WERI-Rb-1 (cell line): Measurements from ENCODE around the gene CCDC68.
"Not testable (repeated sequence)": the region's sequence is repeated elsewhere in the genome, so short reads cannot be mapped to it uniquely, and the experiment has no call there.

Experiments used
- DNase-seq: peaks from one replicate; pipeline ENCODE4 v3.0.0-alpha.2; 2020
- H3K27ac ChIP-seq: fragments of 250-450 bp; sonication (Bioruptor Pico); 2 replicates; pipeline ENCODE4 v1.5.1; 2020; ENCODE audit warnings: mild to moderate bottlenecking, moderate library complexity
- H3K27me3 ChIP-seq: fragments of 250-450 bp; sonication (Bioruptor Pico); 2 replicates; pipeline ENCODE4 v1.5.1; 2021; ENCODE audit warnings: mild to moderate bottlenecking, low read depth, moderate library complexity; ENCODE audit not compliant: insufficient read depth, severe bottlenecking
- H3K36me3 ChIP-seq: fragments of 250-450 bp; sonication (Bioruptor Pico); 2 replicates; pipeline ENCODE4 v1.5.1; 2020; ENCODE audit warnings: mild to moderate bottlenecking, moderate library complexity
- H3K4me3 ChIP-seq: 2 replicates; pipeline ENCODE4 v1.5.1; 2011; ENCODE audit warnings: low read depth, mild to moderate bottlenecking, control low read depth, low read length
- H3K9me3 ChIP-seq: fragments of 250-450 bp; sonication (Bioruptor Pico); 2 replicates; pipeline ENCODE4 v1.5.1; 2021; ENCODE audit warnings: mild to moderate bottlenecking, moderate library complexity; ENCODE audit not compliant: severe bottlenecking
- CTCF ChIP-seq: IDR thresholded peaks from 2 replicates; pipeline ENCODE4 v1.5.1; 2011; ENCODE audit warnings: low read depth, mild to moderate bottlenecking, control low read depth, inconsistent platforms, low read length

CCDC68 gene

GRCh38 chr18:54983041-54983686, 23.9 kb upstream of the CCDC68 start:
- no peaks in the 10 kb centered on the region for H3K36me3 ChIP-seq
- peaks cover 83% of the 10 kb centered on the region for H3K27me3 ChIP-seq
- peak; percentile 59 for TF ChIP-seq CTCF
- no peak overlapping the region for H3K4me3 ChIP-seq
- no peaks in the 10 kb centered on the region for H3K9me3 ChIP-seq
- DNase-seq = no peak
- no peak overlapping the region for H3K27ac ChIP-seq

- no peaks in the 10 kb centered on the region for H3K36me3 ChIP-seq
- no peak for DNase-seq
- no peak overlapping the region for H3K27ac ChIP-seq
- H3K27me3 ChIP-seq = peaks cover 85% of the 10 kb centered on the region
- H3K9me3 ChIP-seq = no peaks in the 10 kb centered on the region
- H3K4me3 ChIP-seq = no peak overlapping the region
- TF ChIP-seq CTCF = no peak
These were observed 21.8 kb upstream of the CCDC68 start for GRCh38 chr18:54981076-54981475.

GRCh38 chr18:54975598-54975997, 16.3 kb upstream of the CCDC68 start:
- Histone ChIP-seq H3K4me3 (no peak overlapping the region), H3K27ac (no peak overlapping the region), H3K36me3 (no peaks in the 10 kb centered on the region), H3K27me3 (peaks cover 85% of the 10 kb centered on the region), H3K9me3 (no peaks in the 10 kb centered on the region)
- no peak for DNase-seq
- no peak for TF ChIP-seq CTCF

GRCh38 chr18:54973046-54973445, 13.8 kb upstream of the CCDC68 start:
- H3K27me3 ChIP-seq = peaks cover 88% of the 10 kb centered on the region
- no peak for TF ChIP-seq CTCF
- no peaks in the 10 kb centered on the region for H3K9me3 ChIP-seq
- no peaks in the 10 kb centered on the region for H3K36me3 ChIP-seq
- H3K4me3 ChIP-seq = no peak overlapping the region
- no peak overlapping the region for H3K27ac ChIP-seq
- no peak for DNase-seq

GRCh38 chr18:54968807-54969206, 9.5 kb upstream of the CCDC68 start:
- DNase-seq = no peak
- no peak for TF ChIP-seq CTCF
- H3K36me3 ChIP-seq = no peaks in the 10 kb centered on the region
- no peak overlapping the region for H3K27ac ChIP-seq
- H3K4me3 ChIP-seq = no peak overlapping the region
- no peaks in the 10 kb centered on the region for H3K9me3 ChIP-seq
- H3K27me3 ChIP-seq = peaks cover 87% of the 10 kb centered on the region

- DNase-seq, H3K27ac ChIP-seq, H3K36me3 ChIP-seq, H3K9me3 ChIP-seq, H3K4me3 ChIP-seq: not testable (repeated sequence)
- peaks cover 87% of the 10 kb centered on the region for H3K27me3 ChIP-seq
These were observed 9.0 kb upstream of the CCDC68 start for GRCh38 chr18:54968237-54968636.
